Ramos (cell line): ENCODE data around the gene DEUP1.
"Not testable (repeated sequence)": the region's sequence is repeated elsewhere in the genome, so short reads cannot be mapped to it uniquely, and the experiment has no call there.

ENCODE experiments used
- in situ Hi-C: fragments of 300-500 bp; cut with MboI; formaldehyde crosslinking; loops from one replicate; pipeline ENCODE4 v1.14.3; 2022; ENCODE audit warnings: low sequenced_read_pairs; ENCODE audit not compliant: unreplicated experiment

Gene DEUP1

GRCh38 chr11:93330446-93330984 lies at the start of gene DEUP1:
DEUP1 (plus strand) TSS chr11:93330742; CDS start chr11:93332260, 1,518 bp downstream.
- in situ Hi-C loops: no loop called here

GRCh38 chr11:93285430-93285829 lies 45.1 kb upstream of the DEUP1 start:
- in situ Hi-C loops: no loop called here

DNA sequence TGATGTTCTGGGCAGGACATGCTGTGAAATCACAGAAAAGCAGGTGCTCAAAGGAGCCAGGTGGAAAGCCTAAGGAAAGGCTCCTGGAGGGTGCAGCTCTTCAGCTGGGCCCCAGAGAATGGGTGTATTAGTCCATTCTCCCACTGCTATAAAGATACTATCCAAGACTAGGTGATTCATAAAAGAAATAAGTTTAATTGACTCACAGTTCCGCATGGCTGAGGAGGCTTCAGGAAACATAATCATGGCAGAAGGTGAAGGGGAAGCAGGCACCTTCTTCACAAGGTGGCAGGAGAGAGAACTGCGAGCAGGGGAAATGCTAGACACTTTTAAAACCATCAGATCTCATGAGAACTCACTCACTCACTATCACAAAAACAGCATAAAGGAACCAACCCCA lies 43.1 kb upstream of the DEUP1 start:
- in situ Hi-C loops: no loop called here

- in situ Hi-C loops: no loop called here
Measured at GRCh38 chr11:93288079-93288478, 42.5 kb upstream of the DEUP1 start.

DNA sequence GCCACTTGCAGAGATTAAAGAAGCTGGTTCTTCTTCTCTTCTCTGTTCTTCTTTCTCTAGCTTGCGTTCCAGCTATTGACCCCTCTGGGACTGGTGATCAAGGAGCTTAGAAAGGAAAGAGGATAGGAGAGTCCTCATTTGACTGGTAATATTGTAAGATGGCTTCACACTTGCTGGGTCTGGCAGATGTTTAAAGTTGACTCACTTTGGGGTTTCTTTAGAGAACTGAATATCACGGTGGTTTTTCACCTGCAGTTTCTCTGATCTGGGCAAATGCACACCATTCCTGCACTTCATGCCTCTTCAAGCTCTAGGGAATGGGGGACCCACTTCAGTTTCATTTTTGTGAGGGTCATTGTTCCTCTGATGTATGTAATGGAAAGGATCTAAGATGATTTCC lies 41.8 kb upstream of the DEUP1 start:
- in situ Hi-C loops: no loop called here

DNA sequence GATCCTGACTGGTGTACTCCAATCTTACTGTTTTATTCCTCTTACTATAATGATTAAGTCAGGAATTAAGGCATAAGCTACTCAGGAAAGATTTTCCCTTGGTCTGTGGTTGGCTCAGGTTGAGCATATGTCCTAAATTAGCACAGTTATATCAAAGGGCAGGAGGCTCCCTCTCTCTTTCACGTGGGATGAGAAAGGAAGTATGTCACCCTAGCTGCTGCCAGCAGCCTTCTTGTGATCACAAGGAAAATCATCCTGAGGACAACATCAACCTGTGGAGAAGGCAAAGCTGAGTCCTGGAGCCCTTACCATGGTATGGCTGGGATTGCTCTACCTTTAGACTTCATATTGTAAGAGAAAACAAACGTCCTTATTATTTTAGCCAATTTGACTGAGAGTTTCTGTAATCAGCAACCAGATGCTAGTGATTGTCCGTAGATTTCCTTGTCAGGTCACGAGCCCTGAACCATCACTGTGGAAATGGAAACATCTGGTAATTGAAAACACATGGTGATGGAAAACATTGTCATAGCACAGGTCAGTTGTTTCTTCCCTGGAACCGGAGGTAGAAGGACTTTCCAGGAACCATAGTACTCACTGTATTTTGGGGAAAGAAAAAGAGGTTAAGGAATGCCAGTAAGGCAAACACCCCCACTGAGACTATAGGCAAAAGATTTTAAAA lies 40.6 kb upstream of the DEUP1 start:
- in situ Hi-C loops: no loop called here

GRCh38 chr11:93291110-93291509 lies 39.4 kb upstream of the DEUP1 start:
- in situ Hi-C loops: no loop called here

DNA sequence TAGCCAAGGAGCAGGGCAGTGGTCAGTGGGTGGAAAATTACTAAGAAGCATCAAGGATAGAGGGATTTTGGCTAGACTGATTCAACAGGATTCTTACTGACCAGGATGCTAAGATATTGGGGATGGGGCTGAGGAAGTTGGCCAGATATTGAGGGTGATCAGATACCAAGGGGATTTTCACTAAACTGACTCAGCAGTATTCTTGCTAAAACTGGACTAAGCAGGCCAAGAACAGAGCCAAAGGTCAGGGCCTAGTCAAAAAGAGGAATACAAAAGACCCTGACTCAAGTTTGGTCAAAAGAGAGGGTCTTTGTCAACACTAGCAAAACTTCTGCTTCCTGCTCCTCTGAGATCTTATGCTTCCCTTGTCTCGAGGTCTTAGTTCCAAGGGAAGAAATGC lies 38.6 kb upstream of the DEUP1 start:
- in situ Hi-C loops: no loop called here

GRCh38 chr11:93295921-93296575 lies 34.5 kb upstream of the DEUP1 start:
- in situ Hi-C loops: no loop called here

DNA sequence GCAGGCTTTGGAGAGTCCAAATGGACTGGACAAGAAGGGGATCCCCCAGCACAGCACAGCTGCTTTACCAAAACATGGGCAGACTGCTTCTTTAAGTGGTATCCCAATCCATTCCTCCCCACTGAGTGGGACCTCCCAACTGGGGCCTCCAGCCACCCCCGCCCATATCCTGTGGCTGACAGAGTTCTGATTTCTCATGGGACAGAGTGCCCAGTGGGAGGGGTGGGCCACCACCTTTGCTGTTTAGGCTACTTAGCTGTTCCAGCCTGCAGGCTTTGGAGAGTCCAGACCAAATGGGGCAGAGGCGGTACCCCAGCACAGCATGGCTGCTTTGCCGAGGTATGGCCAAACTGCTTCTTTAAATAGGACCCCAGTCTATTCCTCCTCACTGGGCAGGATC lies 26.9 kb upstream of the DEUP1 start:
- in situ Hi-C loops: no loop called here

- in situ Hi-C loops: not testable (repeated sequence)
Measured at GRCh38 chr11:93314399-93314798, 16.1 kb upstream of the DEUP1 start.

DNA sequence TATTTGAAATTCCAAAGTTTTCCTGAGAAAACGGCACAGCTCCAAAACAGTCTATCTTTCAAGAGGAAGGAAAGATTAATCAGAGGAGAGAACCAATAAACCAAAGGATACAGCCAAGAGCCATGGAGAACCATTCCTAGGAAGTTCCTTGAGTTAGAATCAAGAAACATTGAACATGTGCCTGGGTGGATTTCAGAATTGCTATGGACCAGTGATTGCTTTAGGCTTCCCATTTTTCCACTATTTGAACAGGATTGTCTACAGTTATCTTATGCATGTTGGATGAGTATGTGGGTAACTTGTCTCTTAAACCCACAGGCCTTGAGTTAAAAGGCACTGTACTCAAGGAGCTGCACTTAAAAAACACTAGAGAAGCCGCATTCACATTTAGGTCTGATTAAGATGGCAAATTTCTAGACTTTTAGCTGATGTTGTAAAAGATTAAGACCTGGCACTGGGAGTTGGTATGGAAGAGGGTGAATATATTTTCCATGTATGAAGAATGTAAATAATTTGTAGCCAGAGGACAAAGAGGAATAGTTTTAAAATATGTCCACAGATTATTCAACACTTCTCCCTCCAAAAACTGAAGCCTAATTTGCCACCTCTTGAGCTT lies 11.2 kb upstream of the DEUP1 start:
- in situ Hi-C loops: no loop called here

- in situ Hi-C loops: no loop called here
Measured at GRCh38 chr11:93320230-93320629, 10.3 kb upstream of the DEUP1 start.

DNA sequence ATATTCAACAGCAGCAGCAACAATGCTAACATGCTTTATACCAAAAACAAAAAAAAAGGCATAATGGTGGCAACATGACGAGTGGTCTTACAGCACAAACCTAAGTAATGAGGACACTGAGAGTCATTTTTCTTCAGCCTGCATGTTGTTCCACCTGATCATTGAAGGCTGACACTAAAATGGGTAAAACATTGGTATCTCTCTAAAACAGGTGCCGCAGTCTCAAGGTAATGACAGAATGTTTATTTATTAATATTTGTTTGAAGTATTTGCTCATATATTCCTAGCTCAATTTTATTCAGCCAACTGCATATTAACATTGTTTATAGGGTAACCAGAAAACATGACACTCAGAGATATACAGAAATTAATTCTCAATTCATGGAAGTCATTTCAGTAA lies 8.3 kb upstream of the DEUP1 start:
- in situ Hi-C loops: no loop called here

DNA sequence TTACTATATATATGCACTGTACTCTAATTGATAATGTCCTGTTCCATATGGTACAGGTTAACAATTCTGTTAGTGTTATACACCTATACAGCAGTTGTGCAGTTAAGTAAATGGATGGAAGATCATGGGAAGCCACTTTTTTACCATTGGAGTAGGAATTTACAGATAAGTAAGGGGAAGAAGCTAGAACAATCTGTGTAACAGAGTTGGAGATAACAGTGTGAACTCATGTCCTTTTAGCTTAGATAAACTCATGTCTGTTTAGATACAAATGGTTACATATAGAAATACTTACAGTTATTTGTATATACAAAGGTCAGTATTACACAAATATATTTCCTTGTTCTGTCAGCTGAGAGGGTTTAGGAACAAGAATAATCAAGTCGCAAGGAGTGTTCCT lies 6.8 kb upstream of the DEUP1 start:
- in situ Hi-C loops: no loop called here

- in situ Hi-C loops: no loop called here
Measured at GRCh38 chr11:93324500-93324899, 6.0 kb upstream of the DEUP1 start.

DNA sequence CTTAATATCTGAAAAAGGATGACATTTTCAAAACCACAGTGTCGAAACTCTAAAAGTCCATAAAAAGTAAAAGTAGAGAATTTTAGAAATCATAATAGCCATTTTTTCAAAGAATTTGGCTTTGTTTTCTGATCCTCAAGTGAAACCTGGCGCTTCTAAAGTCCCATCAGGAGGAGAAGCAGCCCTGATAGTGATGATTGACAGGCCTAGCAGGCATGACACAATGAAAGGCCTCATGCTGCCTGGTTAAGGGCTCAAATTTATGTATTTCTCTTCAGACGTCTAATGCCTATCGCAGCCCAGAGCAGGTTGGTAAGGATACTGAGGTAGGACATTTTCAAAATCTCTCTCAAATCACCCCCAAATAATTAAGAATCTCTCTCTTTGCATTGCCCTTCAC lies 3.9 kb upstream of the DEUP1 start:
- in situ Hi-C loops: no loop called here

- in situ Hi-C loops: no loop called here
Measured at GRCh38 chr11:93329936-93330445, 551 bp upstream of the DEUP1 start.

DNA sequence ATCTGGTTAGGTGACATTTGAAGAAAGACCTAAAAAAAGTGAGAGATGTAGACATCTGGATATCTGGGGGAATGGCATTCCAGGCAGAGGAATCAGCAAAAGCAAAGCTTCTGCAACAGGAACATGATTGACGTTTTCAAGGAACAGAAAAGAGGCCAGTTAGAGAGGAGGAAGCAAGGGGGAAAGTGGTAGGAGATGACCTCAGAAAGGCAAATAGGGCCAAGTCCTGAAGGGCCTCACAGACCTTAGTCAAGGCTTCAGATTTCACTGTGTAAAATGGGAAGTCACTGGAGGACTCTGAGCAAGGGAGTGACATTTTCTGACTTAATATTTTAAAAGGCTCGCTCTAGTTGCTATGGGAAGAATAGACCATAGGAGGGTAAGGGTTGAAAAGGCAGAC lies 9.7 kb downstream of the DEUP1 start:
- in situ Hi-C loops: no loop called here

DNA sequence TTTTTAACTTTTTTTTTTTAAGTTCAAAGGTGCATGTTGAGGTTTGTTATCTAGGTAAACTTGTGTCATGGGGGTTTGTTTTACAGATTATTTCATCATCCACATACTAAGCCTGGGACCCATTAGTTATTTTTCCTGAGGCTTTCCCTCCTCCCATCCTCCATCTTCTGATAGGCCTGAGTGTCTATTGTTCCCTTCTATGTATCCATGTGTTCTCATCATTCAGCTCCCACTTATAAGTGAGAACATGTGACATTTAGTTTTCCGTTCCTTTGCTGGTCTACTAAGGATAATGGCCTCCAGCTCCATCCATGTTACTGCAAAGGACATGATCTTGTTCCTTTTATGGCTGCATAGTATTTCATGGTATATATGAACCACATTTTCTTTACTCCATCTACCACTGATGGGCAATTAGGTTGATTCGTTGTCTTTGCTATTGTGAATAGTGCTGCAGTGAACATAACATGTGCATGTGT lies 14.4 kb downstream of the DEUP1 start:
- in situ Hi-C loops: no loop called here

- in situ Hi-C loops: no loop called here
Measured at GRCh38 chr11:93348930-93349329, 18.4 kb downstream of the DEUP1 start.
